Left renal pelvis (tissue), 4 donors: ENCODE results near the gene TTC3. TPM values are rescaled to one million over a fixed set of nuclear protein-coding genes. Genes with fewer than 3 reads are reported as not detected.

ENCODE experiments used
- DNase-seq, 4 donors: peaks; one replicate each; pipeline ENCODE4 v3.0.0-alpha.2; 2013; ENCODE audit warnings: low read depth in 4 of 4, low spot score in 3 of 4
- polyA plus RNA-seq, 4 donors: library from polyadenylated mRNA; unstranded; fragments of 120-200 nt; gene quantifications; one replicate each; pipeline ENCODE4 v1.2.1, GENCODE V29; 2013; ENCODE audit not compliant: insufficient read length in 4 of 4

The TTC3 gene
- polyA plus RNA-seq, 4 donors: 145 to 212 (median 189) TPM

DNA sequence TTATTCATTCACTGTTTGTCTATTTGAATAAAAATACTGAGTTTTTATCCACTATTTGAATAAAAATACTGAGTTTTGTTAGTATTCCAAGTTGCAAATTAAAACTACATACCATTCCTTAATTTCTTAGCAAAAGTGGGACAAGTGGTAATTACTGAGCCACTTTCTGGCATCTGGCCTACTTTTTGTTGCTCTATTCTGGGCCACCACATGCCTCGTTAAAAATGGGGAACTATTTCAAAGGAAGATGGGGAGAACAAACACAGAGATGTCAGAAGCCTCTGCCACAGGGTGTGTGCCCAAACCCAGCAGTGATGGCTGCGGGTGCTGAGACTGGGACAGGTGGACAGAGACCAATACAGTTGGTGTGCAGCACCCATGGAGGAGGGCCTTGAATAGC lies 14.8 kb upstream of the TTC3 start:
- DNase-seq: no peak

DNA sequence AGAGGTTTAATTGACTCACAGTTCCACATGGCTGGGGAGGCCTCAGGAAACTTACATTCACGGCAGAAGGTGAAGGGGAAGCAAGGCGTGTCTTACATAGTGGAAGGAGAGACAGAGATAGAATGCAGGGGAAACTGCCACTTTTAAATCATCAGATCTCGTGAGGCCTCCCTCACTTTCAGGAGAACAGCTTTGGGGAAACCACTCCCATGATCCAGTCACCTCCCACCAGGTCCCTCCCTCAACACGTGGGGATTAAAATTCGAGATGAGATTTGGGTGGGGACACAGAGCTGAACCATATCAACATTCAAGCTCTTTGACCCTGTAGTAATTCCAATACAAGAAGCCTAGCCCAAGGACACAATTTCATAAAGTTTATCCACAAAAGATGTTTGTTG lies 13.9 kb upstream of the TTC3 start:
- DNase-seq: no peak

DNA sequence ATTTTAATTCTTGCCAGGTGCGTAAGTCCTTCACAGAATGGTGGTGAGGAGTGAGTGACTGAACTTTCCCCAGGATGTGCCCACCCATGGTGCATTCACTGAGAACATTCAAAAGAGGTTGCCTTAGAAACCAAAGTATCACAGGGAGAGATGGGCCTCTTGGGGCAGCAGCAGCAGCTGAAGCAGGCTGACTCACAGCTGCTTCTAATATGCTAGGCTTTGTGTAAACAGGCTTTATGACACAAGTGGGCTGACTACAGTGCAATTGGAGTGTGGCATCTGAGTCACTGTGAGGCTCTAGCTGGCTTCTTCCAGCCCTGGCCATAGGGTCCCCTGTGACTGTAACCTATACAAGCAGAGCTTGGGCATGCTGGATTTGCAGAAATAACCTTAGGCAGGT lies 12.8 kb upstream of the TTC3 start:
- peak; percentile 35 to 61 (median 50) for DNase-seq

DNA sequence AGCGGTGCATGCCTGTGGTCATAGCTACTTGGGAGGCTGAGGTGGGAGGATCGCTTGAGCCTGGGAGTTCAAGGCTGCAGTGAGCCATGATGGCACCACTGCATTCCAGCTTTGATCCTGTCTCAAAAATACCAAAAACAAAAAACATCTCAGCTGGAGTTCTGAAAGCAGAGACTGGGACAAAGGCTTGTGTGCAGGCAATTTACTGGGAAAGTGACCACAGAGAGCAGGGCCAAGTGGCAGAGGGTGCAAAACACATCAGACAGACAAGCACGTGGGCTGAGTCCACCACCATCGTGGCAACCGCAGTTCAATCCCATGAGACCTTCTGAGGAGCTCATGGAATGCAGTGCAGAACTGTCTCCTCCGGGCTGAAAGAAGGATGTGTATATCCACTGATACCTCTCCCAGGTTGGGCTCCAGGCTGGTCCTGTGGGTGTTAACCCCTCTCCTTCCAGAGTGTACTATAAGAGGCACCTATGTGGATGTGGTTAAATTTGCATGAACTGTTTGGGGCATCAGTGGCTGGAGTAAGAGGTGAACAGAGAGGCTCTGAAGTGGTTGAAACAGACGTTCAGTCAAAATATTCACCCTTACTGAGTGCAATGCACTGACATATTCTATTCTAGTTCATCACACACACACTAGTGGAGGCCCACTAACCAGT lies 11.0 kb upstream of the TTC3 start:
- no peak for DNase-seq

DNA sequence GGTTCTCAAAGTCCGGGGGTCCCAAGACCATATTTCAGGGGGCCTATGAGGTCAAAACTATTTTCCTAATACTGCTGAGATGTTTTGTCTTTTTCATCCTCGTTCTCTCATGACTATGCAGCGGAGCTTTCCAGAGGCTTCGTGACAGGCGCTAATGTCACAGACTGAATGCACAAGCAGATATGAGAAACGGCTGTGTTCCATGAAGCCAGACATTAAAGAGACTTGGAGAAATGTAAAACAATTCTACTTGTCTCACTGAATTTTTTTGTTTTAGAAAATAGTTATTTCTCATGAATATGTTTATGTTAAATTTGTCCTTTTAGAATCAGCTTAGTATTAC lies 10.5 kb upstream of the TTC3 start:
- DNase-seq: no peak

DNA sequence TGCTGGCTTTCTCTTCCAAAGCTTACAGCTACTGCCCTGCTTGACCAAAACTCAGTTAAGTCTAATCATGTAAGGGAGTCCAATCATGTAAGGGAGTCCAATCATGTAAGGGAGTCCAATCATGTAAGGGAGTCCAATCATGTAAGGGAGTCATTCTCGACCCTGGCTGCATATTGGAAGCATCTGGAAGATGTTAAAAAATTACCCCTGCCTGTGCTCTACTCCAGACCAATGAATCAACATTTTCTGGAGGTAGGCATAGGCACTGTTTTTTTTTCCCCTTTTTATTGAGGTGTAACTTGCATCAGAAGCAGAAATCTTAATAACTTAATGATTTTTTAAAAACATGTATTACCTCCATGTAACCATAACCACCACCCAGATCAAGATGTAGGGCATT lies 9.6 kb upstream of the TTC3 start:
- no peak for DNase-seq

DNA sequence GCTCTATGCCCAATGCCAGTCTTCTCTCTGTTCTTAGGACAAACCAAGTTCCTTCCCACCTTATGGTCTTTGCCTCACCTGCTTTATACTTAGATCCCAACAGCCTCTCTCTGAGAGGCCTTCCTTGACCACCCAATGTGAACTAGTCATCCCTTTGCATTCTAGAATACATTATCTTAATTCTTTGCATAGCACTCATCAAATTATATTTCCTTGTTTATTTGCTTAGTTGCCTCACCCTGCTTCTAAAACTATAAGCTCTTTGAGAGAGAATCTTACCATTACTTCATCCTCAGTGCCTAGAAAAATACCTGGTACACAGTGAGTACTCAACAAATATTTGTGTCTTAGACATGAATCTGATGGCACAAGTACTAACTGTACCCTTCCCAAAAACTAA lies 8.2 kb upstream of the TTC3 start:
- no peak for DNase-seq

DNA sequence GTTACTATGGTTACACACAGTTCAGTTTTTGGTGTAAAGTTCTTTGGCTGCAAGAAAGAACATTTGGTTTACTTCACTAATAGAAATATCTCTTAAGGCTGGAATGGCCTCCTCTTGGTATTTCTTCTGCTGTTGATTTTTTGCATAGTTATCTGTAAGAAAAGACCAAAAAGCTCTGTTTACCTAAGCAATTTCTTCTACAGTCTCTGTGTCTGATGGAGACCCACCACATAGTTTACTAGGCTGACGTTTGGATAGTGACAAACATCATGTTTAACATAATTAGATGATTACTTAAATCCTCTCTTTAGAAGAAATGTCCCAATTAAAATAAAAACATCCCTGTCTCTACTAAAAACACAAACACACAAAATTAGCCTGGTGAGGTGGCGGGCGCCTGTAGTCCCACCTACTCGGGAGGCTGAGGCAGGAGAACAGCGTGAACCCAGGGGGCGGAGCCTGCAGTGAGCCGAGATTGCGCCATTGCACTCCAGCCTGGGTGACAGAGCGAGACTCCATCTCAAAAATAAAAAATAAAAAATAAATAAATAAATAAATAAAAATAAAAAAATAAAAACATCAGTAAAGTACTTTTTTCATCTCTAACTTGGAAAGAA lies 7.4 kb upstream of the TTC3 start:
- DNase-seq: no peak

DNA sequence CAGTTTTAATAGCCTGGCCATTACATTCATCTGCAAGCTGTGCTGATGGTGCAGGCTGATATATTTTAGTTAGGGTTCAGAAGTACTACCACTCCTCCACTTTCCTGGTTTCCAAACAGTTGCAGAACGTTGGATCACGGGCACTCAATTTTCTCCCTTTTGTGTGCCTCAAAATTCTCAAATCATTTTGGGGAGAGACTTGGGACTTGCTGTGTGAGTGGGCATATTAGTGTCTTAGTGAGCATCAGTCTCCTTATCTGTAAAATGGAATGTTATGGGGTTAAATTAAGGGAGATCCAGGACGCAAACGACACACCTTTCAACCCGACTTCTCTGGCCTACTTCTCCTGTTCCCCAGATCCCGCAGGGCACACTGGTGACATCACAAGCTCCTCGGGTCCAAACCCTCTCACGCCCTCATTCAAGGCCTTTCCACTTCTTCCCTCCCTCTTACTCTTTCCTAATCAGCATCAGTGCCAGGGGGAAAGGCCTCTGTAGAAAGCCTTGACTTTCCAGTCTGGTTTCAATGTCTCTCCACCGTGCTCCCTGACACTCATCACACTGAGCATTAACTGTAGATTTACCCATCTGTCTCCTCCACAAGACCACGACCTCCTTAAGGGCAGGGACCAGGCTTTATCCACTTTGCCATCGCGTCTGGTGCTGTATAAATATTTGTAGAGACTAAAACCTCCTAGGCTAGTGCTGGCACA lies 1.3 kb upstream of the TTC3 start:
- peak in 1 of 4 donors; percentile 33 for DNase-seq

DNA sequence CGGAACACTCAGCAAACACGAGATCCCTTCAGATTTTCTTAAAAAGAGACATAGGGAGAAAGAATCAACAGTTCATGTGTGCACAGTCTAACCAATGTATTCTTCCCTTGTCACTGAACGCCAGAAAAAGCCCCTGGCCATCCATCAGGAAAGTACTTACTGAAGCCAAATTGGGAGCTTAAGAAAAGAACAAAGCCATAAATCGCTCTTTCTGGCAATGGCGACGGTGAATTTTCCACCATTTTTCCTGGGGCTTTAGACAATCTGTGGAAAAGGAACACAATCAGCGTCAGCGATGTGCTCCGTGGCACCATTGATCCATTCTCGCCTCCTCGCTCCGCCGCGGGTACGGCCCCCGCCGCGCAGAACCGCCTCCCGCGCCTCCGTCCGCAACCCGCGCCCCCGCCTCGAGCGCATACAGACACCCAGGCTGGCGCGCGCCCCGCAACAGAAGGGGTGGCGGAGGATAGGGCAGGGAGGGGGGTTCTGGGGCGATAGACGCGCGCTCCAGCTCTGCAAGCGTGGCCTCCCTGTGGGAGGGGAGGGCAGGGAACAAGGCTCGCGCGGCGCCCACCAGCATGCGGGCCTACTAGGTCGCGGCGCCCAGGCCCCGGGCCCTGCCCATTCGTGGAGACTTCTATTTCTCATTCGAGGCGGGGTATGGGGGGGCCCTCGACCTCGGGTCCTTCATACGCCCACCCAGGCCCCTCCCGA lies 623 bp upstream of the TTC3 start:
- DNase-seq: peak; percentile 50 to 65 (median 55)

DNA sequence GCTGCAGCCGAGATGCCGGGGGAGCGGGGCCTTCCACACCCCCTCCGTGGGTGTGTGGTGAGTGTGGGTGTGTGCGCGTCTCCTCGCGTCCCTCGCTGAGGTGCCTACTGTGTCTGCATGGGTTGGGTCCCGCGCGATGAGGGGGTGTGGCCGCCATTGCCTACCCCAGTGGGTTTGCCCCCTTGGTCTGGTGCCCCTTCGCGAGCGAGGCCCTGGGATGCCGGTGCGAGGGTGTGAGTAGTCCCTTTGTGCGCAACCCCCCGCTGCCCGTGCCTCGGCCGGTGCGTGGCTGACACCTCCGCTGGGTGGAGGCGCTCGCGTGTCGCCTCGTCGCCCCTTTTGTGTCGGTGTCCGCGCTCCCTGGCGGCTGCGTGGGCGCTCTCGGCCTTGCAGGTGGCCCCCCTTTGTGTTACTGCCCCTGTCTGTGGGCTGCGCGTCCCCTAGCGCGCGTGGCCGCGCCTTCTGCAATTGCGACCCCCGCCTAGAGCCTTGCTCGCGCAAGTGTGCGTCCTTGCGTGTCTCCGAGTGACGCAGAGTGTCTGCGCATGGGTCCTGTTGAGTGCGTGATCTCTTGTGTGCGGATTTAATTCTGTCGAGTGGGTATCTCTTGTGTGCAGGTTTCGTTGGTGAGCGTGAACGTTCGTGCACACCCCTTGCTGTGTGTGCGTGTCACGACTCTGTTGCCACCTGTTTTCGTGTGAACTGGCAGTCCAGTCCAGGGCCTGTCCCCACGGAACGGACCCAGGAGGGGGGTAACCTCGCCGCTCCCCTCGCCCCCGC lies 553 bp downstream of the TTC3 start:
- DNase-seq: peak in 3 of 4 donors; percentile 29 to 55 (median 47)

DNA sequence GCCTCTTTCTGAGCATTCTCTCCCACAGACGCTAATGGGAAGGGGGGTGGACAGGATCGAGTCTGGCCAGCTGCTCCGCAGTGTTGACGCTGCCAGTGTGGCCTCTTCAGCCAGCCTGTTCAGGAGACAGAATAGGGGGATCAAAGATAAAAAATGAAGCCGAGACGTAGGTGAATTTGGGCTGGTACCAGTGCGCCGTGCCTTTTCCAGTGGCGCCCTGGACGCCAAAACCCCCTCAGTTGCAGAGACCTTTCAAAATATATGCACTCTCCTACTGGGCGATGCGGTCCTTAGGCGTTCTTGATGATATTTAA lies 1.1 kb downstream of the TTC3 start:
- DNase-seq: no peak

DNA sequence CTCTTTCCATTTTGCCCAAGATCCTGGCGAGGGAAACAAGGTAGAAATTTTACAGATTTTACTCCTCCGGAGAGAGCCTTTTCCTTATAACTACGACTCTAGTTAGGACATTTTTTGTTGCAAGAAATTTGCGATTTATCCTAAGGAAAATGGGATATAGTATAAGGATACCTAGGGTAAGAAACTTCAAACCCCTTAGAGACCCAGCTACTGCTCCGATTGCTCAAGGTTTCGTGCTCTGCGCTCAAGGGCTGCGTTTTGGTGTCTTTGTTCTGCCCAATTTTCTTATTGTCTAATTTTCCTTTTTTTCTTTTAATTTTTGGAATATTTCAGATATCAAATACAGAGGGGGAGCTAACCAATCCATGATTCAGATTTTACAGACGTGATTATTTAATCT lies 1.5 kb downstream of the TTC3 start:
- no peak for DNase-seq

DNA sequence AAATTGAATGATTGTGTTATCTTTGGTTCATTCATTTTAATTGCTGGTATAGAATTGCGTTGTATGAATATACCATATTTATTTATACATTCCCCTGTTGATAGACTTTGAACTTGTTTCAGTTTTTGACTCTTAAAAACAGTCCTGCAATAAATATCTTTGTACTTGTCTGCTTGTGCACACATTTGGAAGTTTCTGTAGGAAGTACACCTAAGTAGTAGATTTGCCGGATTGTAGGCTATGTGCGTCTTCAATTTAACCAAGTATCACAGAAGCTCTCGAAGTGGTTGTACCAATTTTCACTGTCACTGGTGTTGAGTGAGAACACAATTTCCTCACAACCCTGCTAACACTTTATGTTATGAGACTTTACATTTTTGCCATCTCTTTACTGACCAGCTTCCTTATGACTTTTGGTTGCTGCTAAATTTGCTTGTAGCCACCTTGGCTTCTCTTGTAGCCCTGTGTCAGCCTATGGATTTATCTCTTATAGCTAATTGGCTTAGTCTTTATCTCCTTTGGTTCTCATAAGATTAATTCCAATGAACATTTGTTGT lies 2.2 kb downstream of the TTC3 start:
- DNase-seq: no peak

DNA sequence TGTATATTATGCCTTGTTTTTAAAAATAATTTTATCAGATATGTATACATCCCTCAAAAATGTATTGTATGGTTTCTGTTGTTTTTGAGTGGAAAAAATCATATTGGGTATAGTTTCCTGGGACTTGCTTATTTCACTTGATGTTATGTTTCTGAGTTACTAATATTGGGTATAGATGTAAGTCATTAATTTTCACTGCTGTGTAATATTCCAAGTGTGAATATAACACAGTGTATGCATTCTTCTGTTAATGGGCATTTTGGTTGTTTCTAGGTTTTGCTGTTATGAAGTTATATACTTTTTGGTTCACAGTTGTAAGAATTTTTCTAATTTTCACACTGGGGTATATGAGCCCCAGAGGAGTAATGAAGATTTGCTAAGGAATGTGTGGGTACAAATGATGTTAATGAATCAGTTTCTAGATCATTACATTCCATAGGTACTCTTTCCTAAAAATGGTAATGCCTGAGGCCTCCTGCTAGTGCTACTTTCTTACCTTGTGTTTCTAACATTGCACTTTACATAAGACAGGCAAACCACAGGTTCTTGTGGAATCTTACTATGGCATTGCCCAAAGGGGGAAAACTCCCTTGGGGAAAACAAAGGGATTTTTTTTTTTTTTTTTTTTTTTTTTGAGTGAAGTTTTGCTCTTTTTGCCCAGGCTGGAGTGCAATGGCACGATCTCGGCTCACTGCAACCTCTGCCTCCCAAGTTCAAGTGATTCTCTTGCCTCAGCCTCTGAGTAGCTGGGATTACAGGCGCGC lies 3.2 kb downstream of the TTC3 start:
- no peak for DNase-seq

DNA sequence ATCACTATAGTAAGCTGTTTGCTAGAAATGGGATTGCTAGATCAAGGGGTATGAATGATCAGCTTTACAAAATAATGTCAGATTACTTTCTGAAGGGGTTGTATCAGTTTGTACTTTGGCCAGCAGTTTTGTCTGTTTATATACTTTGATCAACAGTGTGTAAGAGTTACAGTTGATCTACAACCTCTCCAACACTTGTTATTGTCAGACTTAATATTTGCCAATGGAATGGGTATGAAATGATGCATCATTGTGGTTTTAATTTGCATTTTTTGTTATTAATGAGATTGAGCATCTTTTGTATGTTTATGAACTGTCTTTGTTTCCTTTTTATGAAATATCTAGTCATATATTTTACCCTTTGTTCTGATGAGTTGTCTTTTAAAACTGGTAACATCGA lies 4.3 kb downstream of the TTC3 start:
- no peak for DNase-seq

DNA sequence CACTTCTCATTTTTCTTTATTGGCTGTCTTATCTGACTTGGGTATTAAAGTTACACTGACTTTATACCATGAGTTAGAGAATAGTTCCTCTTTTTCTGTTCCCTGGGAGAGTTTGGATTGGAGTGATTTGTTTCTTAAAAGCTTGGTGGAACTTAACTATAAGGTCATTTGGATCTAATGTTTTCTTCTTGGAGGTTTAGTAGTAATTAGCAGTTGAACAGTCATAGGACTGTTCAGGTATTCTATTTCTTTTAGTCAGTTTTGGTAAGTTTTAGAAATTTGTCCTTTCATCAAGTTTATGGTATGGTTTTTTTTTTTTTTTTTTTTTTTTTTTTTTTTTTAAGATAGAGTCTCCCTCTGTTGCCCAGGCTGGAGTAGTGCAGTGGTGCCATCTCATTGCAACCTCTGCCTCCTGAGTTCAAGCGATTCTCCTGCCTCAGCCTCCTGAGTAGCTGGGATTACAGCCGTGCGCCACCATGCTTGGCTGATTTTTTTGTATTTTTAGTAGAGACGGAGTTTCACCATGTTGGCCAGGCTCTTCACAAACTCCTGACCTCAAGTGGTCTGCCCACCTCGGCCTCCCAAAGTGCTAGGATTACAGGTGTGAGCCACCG lies 6.3 kb downstream of the TTC3 start:
- no peak for DNase-seq

DNA sequence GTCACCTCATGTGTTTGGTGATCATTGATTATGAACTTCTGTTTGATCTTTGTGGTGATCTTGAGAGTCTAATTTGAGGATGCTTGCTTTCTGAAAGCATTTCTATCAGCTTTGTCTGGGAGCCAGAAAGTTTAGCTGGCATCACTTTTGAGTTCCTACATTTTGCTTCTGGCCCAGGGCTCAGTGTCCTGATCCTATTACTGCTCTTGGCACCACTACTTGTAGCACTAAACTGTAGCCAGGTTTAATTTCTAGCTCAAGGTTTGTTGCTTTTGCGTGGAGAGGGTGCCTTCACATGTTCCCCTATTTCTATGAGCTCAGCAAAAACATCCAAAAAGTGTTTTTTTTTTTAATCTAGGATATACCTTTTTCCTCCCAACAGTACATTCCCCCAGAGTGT lies 9.3 kb downstream of the TTC3 start:
- no peak for DNase-seq

DNA sequence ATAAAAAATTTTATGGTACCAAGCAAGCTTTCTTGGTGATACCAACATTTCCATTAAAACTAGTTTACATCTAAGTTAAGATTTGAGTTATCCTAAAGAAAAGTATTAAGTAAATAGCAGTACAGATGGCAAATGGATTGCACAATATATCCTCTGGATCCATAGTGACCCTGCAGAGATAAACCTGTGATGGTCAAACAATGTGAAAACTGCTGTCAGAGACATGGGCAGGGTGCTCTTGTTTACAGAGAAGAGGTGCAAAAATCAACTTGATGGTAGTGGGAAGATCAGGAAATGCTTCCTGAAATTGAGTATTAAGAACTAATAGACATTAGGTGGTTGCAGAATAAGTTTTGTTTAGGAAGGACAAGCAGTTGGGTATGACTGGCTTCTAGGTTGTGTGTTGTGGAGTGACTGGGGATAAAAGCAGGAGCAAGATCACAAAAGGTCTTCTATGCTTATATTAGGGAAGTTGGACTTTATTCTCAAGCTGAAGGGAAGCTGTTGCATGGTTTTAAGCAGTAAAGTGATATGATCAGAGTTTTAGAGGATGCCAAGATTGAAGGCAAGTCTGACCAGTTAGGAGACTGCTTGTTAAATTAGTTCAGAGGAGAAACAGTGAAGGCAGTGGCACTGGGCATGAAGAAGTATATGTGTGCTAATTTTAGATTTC lies 9.9 kb downstream of the TTC3 start:
- DNase-seq: no peak
